Measurements from ENCODE around the gene NDUFS6.

Gene NDUFS6

GRCh38 chr5:1853531-1853930 lies 52.3 kb downstream of the NDUFS6 start:
- peak; percentile 32 for DNase-seq (ENCODE audit: low spot score)

DNA sequence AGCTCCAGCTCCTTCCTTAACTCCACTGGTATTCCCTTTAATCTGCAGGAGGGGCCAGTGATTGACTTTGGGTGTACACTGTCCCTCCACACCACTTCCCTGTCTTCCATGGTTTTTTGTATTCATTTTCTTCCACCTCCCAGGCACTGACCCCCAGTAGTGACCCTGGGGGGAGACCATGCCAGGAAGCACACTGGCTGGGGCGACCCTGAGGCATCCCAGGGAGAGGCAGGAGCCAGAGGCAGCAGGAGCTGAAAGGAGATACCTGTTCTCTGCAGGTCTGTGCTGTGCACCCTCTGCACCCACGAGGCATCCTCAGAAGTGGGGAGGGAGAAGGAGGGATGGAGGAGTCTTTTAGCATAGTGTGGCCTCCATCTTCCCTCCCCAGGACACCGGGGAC lies 53.9 kb downstream of the NDUFS6 start:
- no peak for DNase-seq (ENCODE audit: low spot score)

DNA sequence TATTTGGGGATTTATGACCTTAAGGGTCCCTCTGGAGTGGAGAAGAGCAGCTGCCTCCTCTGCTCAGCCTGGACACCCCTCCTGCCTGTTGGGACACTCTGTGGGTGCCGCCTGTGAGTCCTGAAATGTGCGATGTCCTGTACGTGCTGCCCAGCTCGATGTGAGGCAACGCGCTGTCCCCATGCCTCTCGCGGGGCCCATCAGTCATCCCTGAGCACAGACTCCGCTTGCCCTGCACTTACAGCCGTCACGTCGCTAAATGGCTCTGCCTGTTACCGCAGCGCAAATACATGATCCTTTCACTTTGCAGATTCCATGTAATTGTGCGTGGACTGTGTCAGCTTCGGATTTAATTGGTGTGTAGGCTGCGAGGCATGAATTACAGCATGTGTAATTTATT lies 54.4 kb downstream of the NDUFS6 start:
- no peak for DNase-seq (ENCODE audit: low spot score)

GRCh38 chr5:1856596-1857255 lies 55.5 kb downstream of the NDUFS6 start:
- no peak for DNase-seq (ENCODE audit: low spot score)

GRCh38 chr5:1857256-1857600 lies 56.0 kb downstream of the NDUFS6 start:
- DNase-seq (ENCODE audit: low spot score) = no peak

DNA sequence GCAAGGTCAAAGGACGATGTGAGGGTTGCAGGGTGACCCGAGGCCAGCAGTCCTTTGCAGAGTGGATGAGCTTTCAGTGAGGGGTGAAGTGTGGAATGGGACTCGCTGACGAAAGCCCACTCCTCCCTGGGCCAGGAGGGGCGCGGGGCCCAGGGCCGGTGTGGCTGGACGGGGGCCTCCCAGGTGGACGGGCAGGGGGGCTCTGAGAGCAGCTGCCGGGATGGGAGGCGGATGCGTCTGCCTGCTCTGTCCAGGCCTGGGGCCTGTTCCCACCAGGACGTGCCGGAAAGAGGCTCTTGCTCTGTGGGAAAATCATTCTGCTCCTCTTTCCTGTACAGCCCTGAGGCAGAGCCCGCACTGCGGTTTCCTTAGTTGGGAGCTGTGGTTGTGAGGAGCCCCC lies 57.2 kb downstream of the NDUFS6 start:
- DNase-seq (ENCODE audit: low spot score) = no peak

- DNase-seq (ENCODE audit: low spot score) = no peak
Observed at GRCh38 chr5:1859099-1859498, 57.9 kb downstream of the NDUFS6 start.

DNA sequence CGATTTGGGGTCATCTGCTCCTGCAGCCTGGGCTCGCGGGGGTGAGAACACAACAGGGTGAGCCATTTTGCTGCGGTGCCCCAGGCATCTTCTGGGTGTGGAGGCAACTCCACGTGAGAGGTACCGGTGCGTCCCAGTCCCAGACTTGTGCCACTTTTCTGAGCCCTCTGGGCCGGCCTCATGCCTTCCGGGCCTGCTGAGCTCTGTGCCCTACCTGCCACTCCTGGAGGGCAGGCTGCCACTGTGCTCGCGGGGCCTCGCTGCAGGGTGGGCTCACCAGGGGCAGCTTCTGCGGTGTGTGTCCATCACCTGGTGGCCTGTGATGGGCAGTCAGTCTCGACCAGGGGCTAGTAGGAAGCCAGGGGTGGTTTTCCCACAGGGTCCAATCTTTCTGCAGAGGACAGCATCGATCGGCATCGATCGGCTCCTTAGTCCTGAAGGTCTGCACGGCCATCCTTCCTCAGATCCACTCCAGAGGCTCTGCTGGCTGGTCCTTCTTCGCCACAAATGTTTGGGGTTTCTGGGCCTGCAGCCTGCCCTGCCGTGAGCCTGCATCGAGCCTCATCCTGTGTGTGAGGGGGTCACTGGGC lies 58.9 kb downstream of the NDUFS6 start:
- no peak for DNase-seq (ENCODE audit: low spot score)

GRCh38 chr5:1860949-1861348 lies 59.7 kb downstream of the NDUFS6 start:
- DNase-seq (ENCODE audit: low spot score) = no peak

- no peak for DNase-seq (ENCODE audit: low spot score)
Observed at GRCh38 chr5:1864896-1865440, 63.8 kb downstream of the NDUFS6 start.

DNA sequence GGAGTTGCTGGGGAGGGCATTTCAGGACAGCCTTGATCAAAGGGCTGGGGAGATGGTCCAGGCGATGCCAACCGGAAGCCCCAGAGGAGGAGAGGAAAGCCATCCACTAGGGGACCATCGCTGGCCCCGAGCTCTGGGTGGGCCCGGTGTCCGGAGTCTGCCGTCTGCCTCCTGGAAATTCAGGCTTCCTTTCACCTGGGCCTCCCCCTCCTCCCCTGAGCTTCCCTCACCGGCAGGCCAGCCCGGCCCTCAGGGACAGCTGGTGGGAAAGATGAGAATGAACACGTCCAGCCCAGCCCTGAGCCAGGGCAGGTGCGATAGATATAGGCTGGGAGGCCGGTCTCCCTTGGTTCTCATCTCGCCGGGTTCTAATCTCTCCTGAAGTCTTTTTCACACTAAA lies 64.3 kb downstream of the NDUFS6 start:
- no peak for DNase-seq (ENCODE audit: low spot score)

All from SW480 (cell line).